Measurements from ENCODE around the gene ACAT2. TPM values are rescaled to one million over a fixed set of nuclear protein-coding genes. Genes with fewer than 3 reads are reported as not detected.
A peak's percentile ranks its signal among the peaks of the same experiment; 100 is the strongest.

The ACAT2 gene
- polyA plus RNA-seq, 4 donors: 12.2 to 55.0 (median 21.6) TPM

DNA sequence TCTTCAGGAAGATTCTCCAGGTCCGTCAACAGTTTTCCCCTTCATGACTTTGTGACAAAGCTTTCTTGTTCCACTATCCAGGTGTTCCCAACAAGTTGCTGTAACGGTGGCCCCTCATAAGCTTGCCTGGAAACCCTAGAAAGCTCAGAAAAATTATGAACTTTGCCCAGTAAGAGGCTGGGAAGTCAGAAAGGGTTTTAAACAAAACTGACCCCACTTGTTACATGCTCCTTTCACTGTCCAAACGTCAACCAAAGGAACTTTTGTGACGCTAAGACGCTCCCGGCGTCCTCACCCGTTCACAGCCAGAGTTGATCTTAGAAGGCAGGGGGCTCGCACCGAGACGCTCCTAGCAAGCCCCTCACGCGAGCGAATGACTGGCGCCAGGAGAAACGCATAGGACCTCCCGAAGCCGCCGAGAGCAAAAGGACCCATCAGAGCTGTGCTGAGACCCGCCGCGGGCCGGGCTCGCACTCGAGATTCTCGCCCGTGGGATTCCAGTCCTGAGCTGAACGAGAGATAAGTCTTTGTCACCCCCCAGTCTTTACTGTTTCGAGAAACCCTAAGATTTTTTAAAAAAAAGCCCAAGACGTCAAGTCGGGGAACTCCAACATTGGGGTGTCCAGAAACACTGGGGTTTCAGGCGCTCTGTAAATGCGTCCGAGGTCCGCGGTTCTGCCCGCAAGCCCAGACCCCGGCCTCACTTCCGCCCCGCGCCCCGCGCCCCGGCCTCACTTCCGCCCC, 544 bp upstream of the ACAT2 start:
- peak overlapping the region; percentile 79 to 99 (median 95) for H3K27ac ChIP-seq (ENCODE audit: low read depth in 1 of 3, low read length in 2 of 3)
- H3K27me3 ChIP-seq (ENCODE audit: control insufficient read depth in 3 of 3, insufficient read depth in 3 of 3, low read length in 3 of 3): no peaks in the 10 kb centered on the region
- no peaks in the 10 kb centered on the region for H3K9me3 ChIP-seq (ENCODE audit: control insufficient read depth in 2 of 2, insufficient read depth in 1 of 2, low read depth in 1 of 2, low read length in 1 of 2)
- DNase-seq (peak; percentile 24 to 59), FAIRE-seq (no peak)
- peaks cover 0 to 15% (median 5%) of the 10 kb centered on the region in 3 donors for H3K4me1 ChIP-seq (ENCODE audit: control insufficient read depth in 3 of 3, insufficient read depth in 2 of 3, low read depth in 1 of 3, low read length in 2 of 3)
- peaks cover 6 to 32% (median 9%) of the 10 kb centered on the region in 3 donors for H3K36me3 ChIP-seq (ENCODE audit: control insufficient read depth in 3 of 3, insufficient read depth in 2 of 3, low read depth in 1 of 3, low read length in 3 of 3)
- peak overlapping the region; percentile 63 to 95 (median 85) for H3K4me3 ChIP-seq (ENCODE audit: low read depth in 1 of 3, low read length in 3 of 3)
- 4 to 7% (median 4%) methylated on average over 42 to 45 of the region's 45 CpGs for WGBS, 3 donors

DNA sequence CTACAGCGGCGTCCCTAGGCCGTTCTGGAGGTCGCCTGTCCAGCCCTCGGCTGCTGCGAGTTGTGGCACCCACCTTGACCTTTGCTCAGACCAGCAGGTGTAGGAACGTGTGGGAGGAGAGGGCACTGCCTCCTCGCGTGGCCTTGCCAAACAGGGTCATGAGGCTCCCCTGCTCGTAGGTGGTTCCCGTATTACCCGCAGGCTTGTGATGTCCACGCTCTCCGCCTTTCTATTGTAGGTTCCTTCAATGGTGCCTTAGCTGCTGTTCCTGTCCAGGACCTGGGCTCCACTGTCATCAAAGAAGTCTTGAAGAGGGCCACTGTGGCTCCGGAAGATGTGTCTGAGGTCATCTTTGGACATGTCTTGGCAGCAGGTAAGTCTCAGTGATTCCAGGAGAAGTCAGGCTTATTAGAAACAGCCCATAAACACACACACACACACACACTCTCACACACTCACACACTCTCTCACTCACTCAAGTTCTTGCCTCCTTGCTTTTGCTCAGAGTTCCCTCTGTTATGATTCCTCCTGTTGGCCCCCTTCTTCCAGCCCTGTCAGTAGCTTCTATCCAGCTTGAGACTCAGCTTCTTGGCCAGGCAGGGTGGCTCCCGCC, 942 bp downstream of the ACAT2 start:
- no peaks in the 10 kb centered on the region for H3K27me3 ChIP-seq (ENCODE audit: control insufficient read depth in 3 of 3, insufficient read depth in 3 of 3, low read length in 3 of 3)
- peak overlapping the region; percentile 63 to 95 (median 85) for H3K4me3 ChIP-seq (ENCODE audit: low read depth in 1 of 3, low read length in 3 of 3)
- peaks cover 0 to 15% (median 5%) of the 10 kb centered on the region in 3 donors for H3K4me1 ChIP-seq (ENCODE audit: control insufficient read depth in 3 of 3, insufficient read depth in 2 of 3, low read depth in 1 of 3, low read length in 2 of 3)
- WGBS, 3 donors: 6 to 15% (median 9%) methylated on average over 16 of the region's 16 CpGs
- DNase-seq: peak in 1 of 2 donors; percentile 37
- peaks cover 3 to 34% (median 9%) of the 10 kb centered on the region in 3 donors for H3K36me3 ChIP-seq (ENCODE audit: control insufficient read depth in 3 of 3, insufficient read depth in 2 of 3, low read depth in 1 of 3, low read length in 3 of 3)
- H3K27ac ChIP-seq (ENCODE audit: low read depth in 1 of 3, low read length in 2 of 3): peak overlapping the region; percentile 42 to 99 (median 86)
- no peaks in the 10 kb centered on the region for H3K9me3 ChIP-seq (ENCODE audit: control insufficient read depth in 2 of 2, insufficient read depth in 1 of 2, low read depth in 1 of 2, low read length in 1 of 2)
- no peak for FAIRE-seq

DNA sequence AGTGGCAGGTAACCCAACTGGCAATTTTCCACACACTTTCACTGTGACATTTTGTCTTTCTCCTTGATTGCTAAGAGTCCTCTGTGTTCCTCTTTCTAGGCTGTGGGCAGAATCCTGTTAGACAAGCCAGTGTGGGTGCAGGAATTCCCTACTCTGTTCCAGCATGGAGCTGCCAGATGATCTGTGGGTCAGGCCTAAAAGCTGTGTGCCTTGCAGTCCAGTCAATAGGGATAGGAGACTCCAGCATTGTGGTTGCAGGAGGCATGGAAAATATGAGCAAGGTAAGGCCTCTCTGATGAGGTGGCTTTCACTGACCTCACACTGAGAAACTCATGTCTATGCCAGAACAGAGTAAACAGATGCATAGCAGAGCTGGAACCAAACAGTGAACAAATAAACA, 5.1 kb downstream of the ACAT2 start:
- Histone ChIP-seq H3K4me3 (ENCODE audit: low read depth in 1 of 3, low read length in 3 of 3) (no peak overlapping the region), H3K4me1 (ENCODE audit: control insufficient read depth in 3 of 3, insufficient read depth in 2 of 3, low read depth in 1 of 3, low read length in 2 of 3) (peaks cover 0 to 6% (median 0%) of the 10 kb centered on the region in 3 donors), H3K27ac (ENCODE audit: low read depth in 1 of 3, low read length in 2 of 3) (no peak overlapping the region), H3K27me3 (ENCODE audit: control insufficient read depth in 3 of 3, insufficient read depth in 3 of 3, low read length in 3 of 3) (no peaks in the 10 kb centered on the region), H3K36me3 (ENCODE audit: control insufficient read depth in 3 of 3, insufficient read depth in 2 of 3, low read depth in 1 of 3, low read length in 3 of 3) (peaks cover 0 to 36% (median 11%) of the 10 kb centered on the region in 3 donors), H3K9me3 (ENCODE audit: control insufficient read depth in 2 of 2, insufficient read depth in 1 of 2, low read depth in 1 of 2, low read length in 1 of 2) (no peaks in the 10 kb centered on the region)
- DNase-seq: no peak
- no peak for FAIRE-seq

DNA sequence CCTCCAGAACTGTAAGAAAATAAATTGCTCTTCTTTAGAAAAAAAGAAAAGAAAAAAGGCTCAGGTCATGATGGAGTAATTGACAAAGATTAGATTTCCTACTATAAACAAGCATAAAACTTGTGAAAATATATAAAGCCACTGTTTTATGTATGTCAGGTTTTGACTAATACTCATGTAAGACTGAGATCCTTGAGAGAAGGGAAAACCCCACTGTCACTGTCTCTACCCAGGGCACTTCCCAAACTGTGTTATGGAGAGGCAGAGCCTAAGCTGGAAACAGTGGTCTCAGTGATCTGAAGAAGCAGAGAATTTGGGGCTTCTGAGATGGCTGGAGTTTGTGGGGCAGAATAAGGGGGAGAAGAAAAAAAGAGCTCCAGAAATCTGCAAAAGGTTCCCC, 7.6 kb downstream of the ACAT2 start:
- no peak for FAIRE-seq
- H3K36me3 ChIP-seq (ENCODE audit: control insufficient read depth in 3 of 3, insufficient read depth in 2 of 3, low read depth in 1 of 3, low read length in 3 of 3): peaks cover 0 to 33% (median 11%) of the 10 kb centered on the region in 3 donors

DNA sequence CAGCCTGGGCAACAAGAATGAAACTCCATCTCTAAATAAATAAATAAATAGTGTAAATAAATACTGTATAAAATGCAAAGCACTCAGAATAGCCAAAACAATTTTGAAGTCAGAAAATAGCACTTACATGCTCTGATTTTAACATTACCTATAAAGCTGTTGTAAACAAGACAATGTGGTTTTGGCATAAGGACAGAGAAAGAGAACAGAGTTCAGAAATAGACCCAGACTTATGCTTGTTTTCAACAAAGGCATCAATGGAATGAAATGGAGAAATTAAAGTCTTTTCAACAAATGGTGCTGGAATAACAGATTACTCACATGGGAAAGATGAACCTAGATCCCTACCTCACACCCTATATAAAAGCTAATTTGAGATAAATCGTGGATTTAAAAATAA, 10.4 kb downstream of the ACAT2 start:
- Histone ChIP-seq H3K9me3 (ENCODE audit: control insufficient read depth in 2 of 2, insufficient read depth in 1 of 2, low read depth in 1 of 2, low read length in 1 of 2) (no peaks in the 10 kb centered on the region), H3K27ac (ENCODE audit: low read depth in 1 of 3, low read length in 2 of 3) (no peak overlapping the region), H3K36me3 (ENCODE audit: control insufficient read depth in 3 of 3, insufficient read depth in 2 of 3, low read depth in 1 of 3, low read length in 3 of 3) (peaks cover 3 to 31% (median 11%) of the 10 kb centered on the region in 3 donors), H3K27me3 (ENCODE audit: control insufficient read depth in 3 of 3, insufficient read depth in 3 of 3, low read length in 3 of 3) (no peaks in the 10 kb centered on the region), H3K4me3 (ENCODE audit: low read depth in 1 of 3, low read length in 3 of 3) (no peak overlapping the region), H3K4me1 (ENCODE audit: control insufficient read depth in 3 of 3, insufficient read depth in 2 of 3, low read depth in 1 of 3, low read length in 2 of 3) (peaks cover 0 to 3% (median 0%) of the 10 kb centered on the region in 3 donors)
- FAIRE-seq (no peak), DNase-seq (no peak)
- WGBS, 3 donors: 0 to 35% (median 0%) methylated on average over 1 of the region's 1 CpG

More for the DNA sequence above, 7.6 kb downstream of the ACAT2 start:
- no peaks in the 10 kb centered on the region for H3K9me3 ChIP-seq (ENCODE audit: control insufficient read depth in 2 of 2, insufficient read depth in 1 of 2, low read depth in 1 of 2, low read length in 1 of 2)
- no peaks in the 10 kb centered on the region for H3K27me3 ChIP-seq (ENCODE audit: control insufficient read depth in 3 of 3, insufficient read depth in 3 of 3, low read length in 3 of 3)
- no peak overlapping the region for H3K4me3 ChIP-seq (ENCODE audit: low read depth in 1 of 3, low read length in 3 of 3)
- H3K4me1 ChIP-seq (ENCODE audit: control insufficient read depth in 3 of 3, insufficient read depth in 2 of 3, low read depth in 1 of 3, low read length in 2 of 3): no peaks in the 10 kb centered on the region
- H3K27ac ChIP-seq (ENCODE audit: low read depth in 1 of 3, low read length in 2 of 3): no peak overlapping the region
- no peak for DNase-seq

DNA sequence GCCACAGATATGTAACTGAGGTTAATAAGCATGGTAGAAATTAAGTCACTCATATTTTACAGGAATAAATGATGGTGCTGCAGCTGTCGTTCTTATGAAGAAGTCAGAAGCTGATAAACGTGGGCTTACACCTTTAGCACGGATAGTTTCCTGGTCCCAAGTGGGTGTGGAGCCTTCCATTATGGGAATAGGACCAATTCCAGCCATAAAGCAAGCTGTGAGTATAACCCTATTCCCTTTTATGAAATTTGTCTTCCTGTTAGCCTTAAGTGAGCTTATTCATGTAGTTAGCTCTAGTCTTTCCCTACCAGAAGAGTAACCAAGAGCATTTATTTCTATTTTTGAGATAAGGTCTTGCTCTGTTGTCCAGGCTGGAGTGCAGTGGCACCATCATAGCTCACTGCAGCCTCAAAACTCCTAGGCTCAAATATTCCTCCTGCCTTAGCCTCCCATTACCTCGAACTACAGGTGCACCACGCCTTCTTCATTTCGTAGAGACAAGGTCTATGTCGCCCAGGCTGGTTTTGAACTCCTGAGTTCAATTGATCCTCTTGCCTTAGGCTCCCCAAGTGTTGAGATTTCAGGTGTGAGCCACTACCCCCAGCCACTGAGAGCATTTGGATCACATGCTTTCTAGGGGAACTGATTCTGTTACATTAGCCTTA, 15.5 kb downstream of the ACAT2 start:
- H3K4me3 ChIP-seq (ENCODE audit: low read depth in 1 of 3, low read length in 3 of 3): no peak overlapping the region
- DNase-seq (peak in 1 of 2 donors; percentile 49), FAIRE-seq (no peak)
- no peaks in the 10 kb centered on the region for H3K27me3 ChIP-seq (ENCODE audit: control insufficient read depth in 3 of 3, insufficient read depth in 3 of 3, low read length in 3 of 3)
- peak overlapping the region in 2 of 3 donors; percentile 27 to 32 for H3K27ac ChIP-seq (ENCODE audit: low read depth in 1 of 3, low read length in 2 of 3)
- no peaks in the 10 kb centered on the region for H3K9me3 ChIP-seq (ENCODE audit: control insufficient read depth in 2 of 2, insufficient read depth in 1 of 2, low read depth in 1 of 2, low read length in 1 of 2)
- H3K4me1 ChIP-seq (ENCODE audit: control insufficient read depth in 3 of 3, insufficient read depth in 2 of 3, low read depth in 1 of 3, low read length in 2 of 3): peaks cover 0 to 10% (median 0%) of the 10 kb centered on the region in 3 donors
- H3K36me3 ChIP-seq (ENCODE audit: control insufficient read depth in 3 of 3, insufficient read depth in 2 of 3, low read depth in 1 of 3, low read length in 3 of 3): peaks cover 6 to 33% (median 19%) of the 10 kb centered on the region in 3 donors
- 64 to 76% (median 69%) methylated on average over 7 of the region's 7 CpGs for whole genome bisulfite sequencing, 3 donors

DNA sequence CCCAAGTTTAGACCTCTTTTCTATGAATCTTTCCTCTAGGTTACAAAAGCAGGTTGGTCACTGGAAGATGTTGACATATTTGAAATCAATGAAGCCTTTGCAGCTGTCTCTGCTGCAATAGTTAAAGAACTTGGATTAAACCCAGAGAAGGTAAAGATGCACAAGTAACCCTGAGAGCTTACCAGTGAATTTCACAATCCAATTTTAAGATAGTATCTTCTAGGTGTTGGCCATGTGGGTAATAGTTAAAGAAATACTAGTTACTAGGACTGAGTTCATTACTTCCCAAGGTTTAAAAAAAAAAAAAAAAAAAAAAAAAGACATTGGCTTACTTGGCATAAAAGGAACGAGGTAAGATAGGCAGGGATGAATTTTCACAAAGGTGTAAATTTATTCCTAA, 16.3 kb downstream of the ACAT2 start:
- Histone ChIP-seq H3K9me3 (ENCODE audit: control insufficient read depth in 2 of 2, insufficient read depth in 1 of 2, low read depth in 1 of 2, low read length in 1 of 2) (no peaks in the 10 kb centered on the region), H3K27ac (ENCODE audit: low read depth in 1 of 3, low read length in 2 of 3) (peak overlapping the region in 1 of 3 donors; percentile 1), H3K36me3 (ENCODE audit: control insufficient read depth in 3 of 3, insufficient read depth in 2 of 3, low read depth in 1 of 3, low read length in 3 of 3) (peaks cover 12 to 30% (median 25%) of the 10 kb centered on the region in 3 donors), H3K4me3 (ENCODE audit: low read depth in 1 of 3, low read length in 3 of 3) (no peak overlapping the region), H3K4me1 (ENCODE audit: control insufficient read depth in 3 of 3, insufficient read depth in 2 of 3, low read depth in 1 of 3, low read length in 2 of 3) (peaks cover 0 to 10% (median 0%) of the 10 kb centered on the region in 3 donors), H3K27me3 (ENCODE audit: control insufficient read depth in 3 of 3, insufficient read depth in 3 of 3, low read length in 3 of 3) (no peaks in the 10 kb centered on the region)
- FAIRE-seq (no peak), DNase-seq (no peak)
- 48 to 80% (median 62%) methylated on average over 1 of the region's 1 CpG for WGBS, 3 donors

DNA sequence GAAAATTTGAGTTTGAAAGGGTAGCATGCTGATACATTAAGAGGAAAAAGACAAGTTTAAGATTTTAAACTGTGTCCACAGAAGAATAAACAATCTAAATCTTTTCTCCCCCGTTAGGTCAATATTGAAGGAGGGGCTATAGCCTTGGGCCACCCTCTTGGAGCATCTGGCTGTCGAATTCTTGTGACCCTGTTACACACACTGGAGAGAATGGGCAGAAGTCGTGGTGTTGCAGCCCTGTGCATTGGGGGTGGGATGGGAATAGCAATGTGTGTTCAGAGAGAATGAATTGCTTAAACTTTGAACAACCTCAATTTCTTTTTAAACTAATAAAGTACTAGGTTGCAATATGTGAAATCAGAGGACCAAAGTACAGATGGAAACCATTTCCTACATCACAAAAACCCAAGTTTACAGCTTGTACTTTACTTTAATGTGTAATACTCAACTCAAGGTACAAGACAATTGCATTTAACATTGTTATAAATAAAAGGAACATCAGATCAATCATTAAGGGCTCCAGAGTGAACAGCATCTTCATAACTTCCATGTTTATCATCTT, 16.8 kb downstream of the ACAT2 start:
- DNase-seq (peak in 1 of 2 donors; percentile 53), FAIRE-seq (no peak)
- Histone ChIP-seq H3K4me1 (ENCODE audit: control insufficient read depth in 3 of 3, insufficient read depth in 2 of 3, low read depth in 1 of 3, low read length in 2 of 3) (peaks cover 0 to 10% (median 0%) of the 10 kb centered on the region in 3 donors), H3K9me3 (ENCODE audit: control insufficient read depth in 2 of 2, insufficient read depth in 1 of 2, low read depth in 1 of 2, low read length in 1 of 2) (no peaks in the 10 kb centered on the region), H3K27ac (ENCODE audit: low read depth in 1 of 3, low read length in 2 of 3) (peak overlapping the region in 1 of 3 donors; percentile 20), H3K27me3 (ENCODE audit: control insufficient read depth in 3 of 3, insufficient read depth in 3 of 3, low read length in 3 of 3) (no peaks in the 10 kb centered on the region), H3K36me3 (ENCODE audit: control insufficient read depth in 3 of 3, insufficient read depth in 2 of 3, low read depth in 1 of 3, low read length in 3 of 3) (peaks cover 16 to 33% (median 29%) of the 10 kb centered on the region in 3 donors), H3K4me3 (ENCODE audit: low read depth in 1 of 3, low read length in 3 of 3) (no peak overlapping the region)
- 70 to 82% (median 79%) methylated on average over 3 of the region's 3 CpGs for WGBS, 3 donors

All from small intestine (tissue), 7 donors.